Activated CD4-positive, alpha-beta T cell treated with anti-CD3 and anti-CD28 coated beads, Interleukin-2, amount 10 ng/mL, durations not matched to agents 24 days and 14 days (primary cell): ENCODE measurements around the gene CD151. TPM values are rescaled to one million over a fixed set of nuclear protein-coding genes. Genes with fewer than 3 reads are reported as not detected.

ENCODE experiments used
- DNase-seq: peaks from one replicate; pipeline ENCODE4 v3.0.0; 2022
- H3K27ac Mint-ChIP-seq: one replicate; pipeline ENCODE4 v1.8.0; 2022; ENCODE audit warnings: mild to moderate bottlenecking, mixed read lengths
- H3K27me3 Mint-ChIP-seq: one replicate; pipeline ENCODE4 v1.8.0; 2022; ENCODE audit warnings: mixed read lengths
- H3K36me3 Mint-ChIP-seq: one replicate; pipeline ENCODE4 v1.8.0; 2022; ENCODE audit warnings: low read depth, mild to moderate bottlenecking, mixed read lengths
- H3K4me1 Mint-ChIP-seq: one replicate; pipeline ENCODE4 v1.8.0; 2021; ENCODE audit warnings: mixed read lengths
- H3K4me3 Mint-ChIP-seq: one replicate; pipeline ENCODE4 v1.8.0; 2022; ENCODE audit warnings: mild to moderate bottlenecking, moderate library complexity, mixed read lengths
- H3K9me3 Mint-ChIP-seq: one replicate; pipeline ENCODE4 v1.8.0; 2021; ENCODE audit warnings: mixed read lengths
- intact Hi-C: fragments of 100-400 bp; cut with micrococcal nuclease; formaldehyde crosslinking; loops from one replicate; pipeline ENCODE4 v1.15.1; 2023
- total RNA-seq: library from RNA; stranded (reverse); gene quantifications from 2 replicates; pipeline ENCODE4 v1.2.3, GENCODE V29; 2022

Gene CD151
- total RNA-seq, 1 donor from 2014 or later, result 81.0 TPM

DNA sequence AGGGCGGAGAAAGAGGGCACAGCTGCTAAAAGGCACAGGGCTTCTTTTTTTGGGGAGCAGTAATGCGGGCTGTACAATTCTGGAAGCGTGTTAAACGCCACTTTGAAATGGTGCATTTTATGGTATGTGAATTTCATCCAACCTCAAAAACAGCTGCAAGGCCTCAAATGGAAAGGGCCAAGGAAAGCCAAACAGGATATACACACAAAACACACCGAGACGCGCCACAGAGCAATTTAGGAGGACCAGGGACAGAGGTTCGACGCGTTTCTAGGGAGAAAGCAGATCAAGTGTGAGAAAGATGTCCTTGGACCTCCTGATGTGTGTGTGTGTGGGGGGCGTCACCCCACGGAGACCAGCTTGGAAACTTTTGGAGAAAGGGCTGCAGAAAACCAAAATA is 41.0 kb downstream of the CD151 start:
- no peak for DNase-seq
- intact Hi-C loops, result no loop called here
- Mint-ChIP-seq H3K27ac (no peak overlapping the region), H3K4me1 (no peaks in the 10 kb centered on the region), H3K36me3 (peaks cover 12% of the 10 kb centered on the region), H3K9me3 (no peaks in the 10 kb centered on the region), H3K27me3 (no peaks in the 10 kb centered on the region), H3K4me3 (no peak overlapping the region)

GRCh38 chr11:875203-875602 is 42.5 kb downstream of the CD151 start:
- H3K4me1 Mint-ChIP-seq, result no peaks in the 10 kb centered on the region
- no peak overlapping the region for H3K4me3 Mint-ChIP-seq
- intact Hi-C loops, result no loop called here
- no peak for DNase-seq
- no peaks in the 10 kb centered on the region for H3K27me3 Mint-ChIP-seq
- no peak overlapping the region for H3K27ac Mint-ChIP-seq
- peaks cover 12% of the 10 kb centered on the region for H3K36me3 Mint-ChIP-seq
- H3K9me3 Mint-ChIP-seq, result no peaks in the 10 kb centered on the region

- Mint-ChIP-seq H3K27me3 (no peaks in the 10 kb centered on the region), H3K27ac (no peak overlapping the region), H3K36me3 (peaks cover 12% of the 10 kb centered on the region), H3K4me3 (no peak overlapping the region), H3K4me1 (no peaks in the 10 kb centered on the region), H3K9me3 (no peaks in the 10 kb centered on the region)
- no peak for DNase-seq
- intact Hi-C loops, result loop anchor here (2.0 kb wide), 1 partner anchor 35 kb away; the partner anchor contains the start of gene CHID1
Measured at GRCh38 chr11:875769-876301, 43.1 kb downstream of the CD151 start.

DNA sequence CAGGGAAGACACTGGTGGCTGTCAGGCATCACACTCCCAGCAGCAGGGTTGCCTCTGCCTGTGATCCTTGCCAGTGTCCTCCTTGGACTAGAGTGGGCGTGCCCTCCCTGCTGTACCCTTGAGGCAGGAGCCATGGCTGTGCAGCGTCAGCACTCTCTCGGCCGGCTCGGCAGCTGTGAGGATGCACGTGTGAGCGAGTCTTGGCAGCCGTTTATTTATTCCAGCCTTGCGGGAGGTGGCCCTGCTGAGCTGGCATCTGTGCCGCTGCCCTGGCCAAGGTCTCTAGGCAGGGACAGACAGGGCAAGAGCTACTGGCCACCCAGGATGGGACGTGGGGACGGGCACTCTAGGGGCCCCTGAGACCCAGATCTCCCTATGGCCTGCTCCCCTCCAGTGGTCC is 43.8 kb downstream of the CD151 start:
- intact Hi-C loops, result loop anchor here (2.0 kb wide), 1 partner anchor 34 kb away; the partner anchor contains the start of gene CHID1

GRCh38 chr11:877565-877964 is 44.8 kb downstream of the CD151 start:
- intact Hi-C loops, result loop anchor here (2.0 kb wide), 1 partner anchor 33 kb away; the partner anchor contains the start of gene CHID1
- Mint-ChIP-seq H3K4me3 (no peak overlapping the region), H3K9me3 (no peaks in the 10 kb centered on the region), H3K4me1 (no peaks in the 10 kb centered on the region), H3K27ac (no peak overlapping the region), H3K36me3 (peaks cover 16% of the 10 kb centered on the region), H3K27me3 (no peaks in the 10 kb centered on the region)
- DNase-seq, result peak; percentile 75

More for the DNA sequence above, 43.8 kb downstream of the CD151 start:
- Mint-ChIP-seq H3K27ac (no peak overlapping the region), H3K4me3 (no peak overlapping the region), H3K9me3 (no peaks in the 10 kb centered on the region), H3K4me1 (no peaks in the 10 kb centered on the region), H3K36me3 (peaks cover 12% of the 10 kb centered on the region), H3K27me3 (no peaks in the 10 kb centered on the region)
- no peak for DNase-seq

- no peak overlapping the region for H3K4me3 Mint-ChIP-seq
- intact Hi-C loops, result no loop called here
- no peaks in the 10 kb centered on the region for H3K9me3 Mint-ChIP-seq
- H3K27me3 Mint-ChIP-seq, result no peaks in the 10 kb centered on the region
- H3K36me3 Mint-ChIP-seq, result peaks cover 12% of the 10 kb centered on the region
- no peaks in the 10 kb centered on the region for H3K4me1 Mint-ChIP-seq
- DNase-seq, result no peak
- H3K27ac Mint-ChIP-seq, result no peak overlapping the region
Measured at GRCh38 chr11:880447-880846, 47.7 kb downstream of the CD151 start.

DNA sequence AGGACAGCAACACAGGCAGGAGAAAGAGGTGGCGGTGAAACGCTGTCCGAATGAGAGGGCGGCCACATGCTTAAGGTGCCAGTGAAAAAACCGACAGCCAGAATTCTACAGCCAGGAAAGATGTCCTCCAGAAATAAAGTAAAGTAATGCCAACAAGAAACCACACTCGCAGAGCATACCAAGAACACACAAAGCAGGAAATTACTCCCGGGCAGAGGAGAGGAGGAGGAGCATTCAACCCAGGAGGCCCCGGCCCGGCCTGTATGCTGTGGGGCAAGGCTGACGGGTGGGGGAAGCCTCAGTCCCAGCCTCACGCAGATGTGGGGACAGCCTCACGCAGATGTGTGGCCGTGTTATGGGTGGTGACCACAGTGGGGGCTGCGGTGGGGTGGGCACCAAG is 49.8 kb downstream of the CD151 start:
- H3K4me1 Mint-ChIP-seq, result no peaks in the 10 kb centered on the region

DNA sequence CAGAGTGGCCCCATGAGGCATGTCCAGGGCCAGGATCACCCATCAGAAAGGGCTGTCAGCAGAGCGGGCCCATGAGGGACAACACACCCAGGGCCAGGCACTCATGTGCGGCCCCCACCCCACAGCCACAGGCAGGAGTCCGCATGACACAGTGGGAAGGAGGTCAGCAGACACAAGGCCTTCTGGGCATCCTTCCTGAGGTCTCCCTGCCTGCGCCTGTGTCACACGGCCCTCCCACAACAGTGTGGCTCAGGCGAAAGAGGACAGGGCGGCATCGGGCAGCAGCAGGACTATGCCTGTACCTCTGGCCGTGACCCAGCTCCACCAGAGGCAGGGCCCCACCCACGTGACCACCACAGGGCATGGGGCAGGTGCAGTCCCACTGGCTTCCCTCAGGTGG is 50.8 kb downstream of the CD151 start:
- no peaks in the 10 kb centered on the region for H3K27me3 Mint-ChIP-seq

More for the DNA sequence above, 49.8 kb downstream of the CD151 start:
- intact Hi-C loops, result no loop called here
- Mint-ChIP-seq H3K27me3 (no peaks in the 10 kb centered on the region), H3K27ac (no peak overlapping the region), H3K4me3 (no peak overlapping the region), H3K9me3 (no peaks in the 10 kb centered on the region), H3K36me3 (peaks cover 12% of the 10 kb centered on the region)
- no peak for DNase-seq

DNA sequence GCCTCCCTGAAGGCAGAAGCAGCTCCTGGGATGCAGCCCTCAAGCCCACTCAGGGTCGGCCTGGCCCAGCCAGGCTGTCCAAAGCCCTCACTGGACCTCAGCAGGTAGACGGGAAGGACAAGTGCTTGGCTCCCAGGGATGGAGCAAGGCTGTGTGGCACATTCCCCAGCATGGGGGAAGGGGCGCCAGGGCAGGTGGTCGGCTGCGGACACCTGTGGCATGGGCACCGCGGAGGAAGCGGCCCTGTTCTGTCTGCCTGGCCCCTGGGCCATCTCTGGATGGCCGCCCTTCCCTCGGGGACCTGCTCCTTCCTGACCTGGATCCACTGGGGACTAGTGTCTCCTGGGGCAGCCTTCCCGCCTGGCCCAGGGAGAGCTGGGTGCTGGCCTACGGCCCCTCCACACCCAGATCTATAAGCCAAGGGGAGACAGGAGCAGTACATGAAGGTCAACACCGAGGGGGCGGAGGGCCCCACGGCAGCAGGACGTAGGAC is 51.9 kb downstream of the CD151 start:
- no peak overlapping the region for H3K27ac Mint-ChIP-seq

More for the DNA sequence above, 50.8 kb downstream of the CD151 start:
- Mint-ChIP-seq H3K36me3 (peaks cover 11% of the 10 kb centered on the region), H3K9me3 (no peaks in the 10 kb centered on the region), H3K4me3 (no peak overlapping the region), H3K4me1 (no peaks in the 10 kb centered on the region), H3K27ac (no peak overlapping the region)
- intact Hi-C loops, result no loop called here
- DNase-seq, result no peak

GRCh38 chr11:886568-886967 is 53.8 kb downstream of the CD151 start:
- intact Hi-C loops, result no loop called here
- no peak for DNase-seq
- H3K4me3 Mint-ChIP-seq, result no peak overlapping the region
- no peak overlapping the region for H3K27ac Mint-ChIP-seq
- no peaks in the 10 kb centered on the region for H3K9me3 Mint-ChIP-seq
- no peaks in the 10 kb centered on the region for H3K27me3 Mint-ChIP-seq
- peaks cover 12% of the 10 kb centered on the region for H3K36me3 Mint-ChIP-seq
- H3K4me1 Mint-ChIP-seq, result no peaks in the 10 kb centered on the region

More for the DNA sequence above, 51.9 kb downstream of the CD151 start:
- intact Hi-C loops, result no loop called here
- H3K36me3 Mint-ChIP-seq, result peaks cover 12% of the 10 kb centered on the region
- no peak overlapping the region for H3K4me3 Mint-ChIP-seq
- no peaks in the 10 kb centered on the region for H3K27me3 Mint-ChIP-seq
- H3K9me3 Mint-ChIP-seq, result no peaks in the 10 kb centered on the region
- DNase-seq, result no peak
- no peaks in the 10 kb centered on the region for H3K4me1 Mint-ChIP-seq

- no peak overlapping the region for H3K27ac Mint-ChIP-seq
- DNase-seq, result no peak
- H3K27me3 Mint-ChIP-seq, result no peaks in the 10 kb centered on the region
- H3K4me1 Mint-ChIP-seq, result no peaks in the 10 kb centered on the region
- peaks cover 7% of the 10 kb centered on the region for H3K36me3 Mint-ChIP-seq
- H3K9me3 Mint-ChIP-seq, result no peaks in the 10 kb centered on the region
- intact Hi-C loops, result no loop called here
- no peak overlapping the region for H3K4me3 Mint-ChIP-seq
Measured at GRCh38 chr11:887589-887988, 54.8 kb downstream of the CD151 start.

Other genes starting within 250 kb of the CD151 start
- gene IRF7, start 217.0 kb upstream of the CD151 start, total RNA-seq, result 42.8 and 45.3 TPM in 2 replicates
- gene CDHR5, start 208.0 kb upstream of the CD151 start, total RNA-seq, result not detected in 2 replicates
- gene SCT, start 205.8 kb upstream of the CD151 start, total RNA-seq, result not detected in 2 replicates
- 0.14 and 0.28 TPM in 2 replicates for gene DRD4, start 195.7 kb upstream of the CD151 start, total RNA-seq
- gene DEAF1, start 137.7 kb upstream of the CD151 start, total RNA-seq, result 66.3 and 73.9 TPM in 2 replicates
- gene TMEM80, start 137.1 kb upstream of the CD151 start, total RNA-seq, result 12.3 and 12.5 TPM in 2 replicates
- gene EPS8L2, start 126.7 kb upstream of the CD151 start, total RNA-seq, result 15.3 and 19.8 TPM in 2 replicates
- 265 and 279 TPM in 2 replicates for gene TALDO1, start 85.5 kb upstream of the CD151 start, total RNA-seq
- gene GATD1, start 55.5 kb upstream of the CD151 start, total RNA-seq, result 81.7 and 82.2 TPM in 2 replicates
- 3.8 and 4.2 TPM in 2 replicates for gene CEND1, start 42.9 kb upstream of the CD151 start, total RNA-seq
- gene SLC25A22, start 34.7 kb upstream of the CD151 start, total RNA-seq, result 84.9 and 90.3 TPM in 2 replicates
- gene PIDD1, start 27.7 kb upstream of the CD151 start, total RNA-seq, result 28.9 and 29.6 TPM in 2 replicates
- gene RPLP2, start 23.0 kb upstream of the CD151 start, total RNA-seq, result 2,367 and 2,377 TPM in 2 replicates
- gene PNPLA2, start 14.0 kb upstream of the CD151 start, total RNA-seq, result 55.0 and 56.4 TPM in 2 replicates
- 1.5 and 3.0 TPM in 2 replicates for gene CRACR2B, start 5.0 kb upstream of the CD151 start, total RNA-seq
- 113 and 117 TPM in 2 replicates for gene POLR2L, start 9.6 kb downstream of the CD151 start, total RNA-seq
- 14.8 and 15.1 TPM in 2 replicates for gene TSPAN4, start 9.9 kb downstream of the CD151 start, total RNA-seq
- gene CHID1, start 77.9 kb downstream of the CD151 start, total RNA-seq, result 99.7 and 109 TPM in 2 replicates
- 51.4 and 53.8 TPM in 2 replicates for gene AP2A2, start 92.9 kb downstream of the CD151 start, total RNA-seq
- not detected in 2 replicates for gene MUC6, start 203.8 kb downstream of the CD151 start, total RNA-seq
- not detected in 2 replicates for gene MUC2, start 241.9 kb downstream of the CD151 start, total RNA-seq